Left hindlimb (tissue), 1 donor: Measurements from ENCODE around the gene PTGS2.
"Not testable (repeated sequence)": the region's sequence is repeated elsewhere in the genome, so short reads cannot be mapped to it uniquely, and the experiment has no call there.

Experiments
- DNase-seq: peaks from one replicate; pipeline ENCODE4 v3.0.0-alpha.2; 2018

The PTGS2 gene

DNA sequence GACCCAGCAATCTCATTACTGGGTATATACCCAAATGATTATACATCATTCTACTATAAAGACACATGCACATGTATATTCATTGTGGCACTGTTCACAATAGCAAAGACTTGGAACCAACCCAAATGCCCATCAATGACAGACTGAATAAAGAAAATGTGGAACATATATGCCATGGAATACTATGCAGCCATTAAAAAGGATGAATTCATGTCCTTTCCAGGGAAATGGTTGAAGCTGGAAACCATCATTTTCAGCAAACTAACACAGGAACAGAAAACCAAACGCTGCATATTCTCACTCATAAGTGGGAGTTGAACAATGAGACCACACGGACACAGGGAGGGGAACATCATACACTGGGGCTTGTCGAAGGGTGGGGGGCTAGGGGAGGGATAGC is 10.4 kb downstream of the PTGS2 start:
- not testable (repeated sequence) for DNase-seq

DNA sequence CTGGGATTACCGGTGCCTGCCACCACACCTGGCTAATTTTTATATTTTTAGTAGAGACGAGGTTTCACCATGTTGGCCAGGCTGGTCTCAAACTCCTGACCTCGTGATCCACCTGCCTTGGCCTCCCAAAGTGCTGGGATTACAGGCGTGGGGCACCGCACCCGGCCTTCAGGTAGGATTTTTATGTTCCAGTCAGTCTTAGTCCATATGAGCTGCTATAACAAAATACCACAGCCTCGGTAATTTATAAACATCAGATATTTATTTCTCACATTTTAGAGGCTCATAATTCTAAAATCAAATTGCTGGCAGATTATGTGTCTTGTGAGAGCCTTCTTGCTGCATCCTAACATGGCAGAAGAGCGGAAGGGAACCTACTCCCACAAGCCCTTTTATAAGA is 16.0 kb downstream of the PTGS2 start:
- not testable (repeated sequence) for DNase-seq

DNA sequence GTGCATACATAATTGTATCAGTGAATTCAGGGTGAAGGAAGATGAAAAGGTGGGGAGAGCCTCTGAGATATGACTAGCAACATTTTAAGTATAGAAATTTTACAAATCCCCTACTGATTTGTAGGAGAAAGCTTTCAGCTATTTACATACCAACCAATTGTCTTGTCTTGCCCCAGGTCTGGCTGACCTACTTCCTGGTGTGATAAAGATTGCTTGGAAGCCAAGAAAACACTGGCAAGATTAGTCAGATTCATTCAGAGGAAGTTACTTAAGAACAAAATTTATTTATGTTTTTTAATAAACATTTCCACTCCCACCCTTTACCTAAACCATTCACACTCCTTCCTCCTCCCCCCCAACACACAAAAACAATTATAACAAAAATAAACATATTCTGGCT is 17.5 kb downstream of the PTGS2 start:
- no peak for DNase-seq

DNA sequence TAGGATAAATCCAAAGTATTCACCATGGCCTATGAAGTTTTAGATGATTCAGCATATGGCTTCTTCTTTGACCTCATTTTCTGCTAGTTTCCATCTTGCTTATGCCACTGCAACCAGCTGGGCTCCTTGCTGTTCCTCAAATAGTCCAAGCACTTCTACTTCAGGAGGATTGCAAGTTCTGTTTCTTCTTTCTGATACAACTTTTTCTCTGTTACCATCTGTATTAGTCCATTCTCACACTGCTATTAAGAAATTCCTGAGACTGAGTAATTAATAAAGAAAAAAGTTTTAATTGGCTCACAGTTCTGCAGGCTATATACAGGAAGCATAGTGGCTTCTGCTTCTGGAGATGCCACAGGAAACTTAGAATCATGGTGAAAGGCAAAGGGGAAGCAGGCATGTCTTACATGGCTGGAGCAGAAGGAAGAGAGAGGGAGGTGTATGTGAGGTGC is 20.3 kb downstream of the PTGS2 start:
- DNase-seq: no peak

DNA sequence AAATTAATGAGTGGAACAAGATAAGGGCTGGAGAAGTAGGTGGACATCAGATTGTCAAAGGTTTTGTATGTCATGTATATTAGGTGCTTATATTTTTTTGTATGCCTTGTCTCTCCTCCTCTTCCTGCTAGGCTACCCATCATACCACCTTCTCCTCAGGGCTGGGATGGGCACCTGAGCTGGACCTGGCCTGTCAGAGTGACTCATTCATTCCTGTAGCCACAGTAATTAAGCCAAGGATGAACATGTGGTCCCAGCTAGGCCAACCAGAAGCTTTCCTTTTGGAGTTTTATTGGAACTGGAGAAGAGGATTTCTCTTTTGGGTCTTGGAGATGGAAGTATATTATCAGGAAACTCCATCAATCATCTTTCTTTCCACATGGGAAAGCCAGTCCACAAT is 21.2 kb downstream of the PTGS2 start:
- DNase-seq: no peak

DNA sequence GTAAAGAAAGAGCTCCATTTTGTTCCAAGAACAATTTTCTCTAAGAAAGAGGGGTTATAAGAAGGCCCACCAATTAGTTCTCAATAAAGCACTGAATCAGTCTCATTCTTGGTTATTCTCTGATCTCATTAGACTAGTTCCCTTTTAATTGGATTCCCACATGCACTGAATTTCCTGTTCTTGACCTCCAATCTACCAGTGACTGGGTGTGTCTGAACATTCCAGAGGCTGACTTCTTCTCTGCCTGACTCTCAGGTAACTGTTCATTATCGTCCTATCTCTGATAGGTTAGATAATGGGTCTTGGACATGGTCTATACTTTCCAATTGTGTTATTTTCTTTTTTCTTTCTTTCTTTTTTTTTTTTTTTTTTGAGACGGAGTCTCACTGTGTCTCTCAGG is 22.7 kb downstream of the PTGS2 start:
- DNase-seq: no peak

DNA sequence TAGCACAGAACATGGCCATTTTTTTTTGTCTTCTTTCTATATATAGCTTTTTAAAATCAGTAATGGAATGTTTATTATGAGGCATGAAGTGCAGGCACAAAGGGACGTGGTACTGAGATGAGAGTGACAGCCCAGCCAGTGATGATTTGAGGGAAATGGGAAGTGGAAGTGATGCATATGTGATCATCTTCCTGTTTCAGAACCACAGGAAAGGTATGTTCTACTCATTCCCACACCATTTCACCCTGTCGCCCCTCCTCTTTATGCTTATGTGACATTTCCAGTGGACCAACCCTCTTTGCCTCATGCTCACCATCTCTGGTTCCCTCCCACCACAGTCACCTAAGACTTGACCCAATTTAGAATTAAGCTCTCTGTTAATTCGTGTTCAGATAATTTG is 24.3 kb downstream of the PTGS2 start:
- DNase-seq: no peak

DNA sequence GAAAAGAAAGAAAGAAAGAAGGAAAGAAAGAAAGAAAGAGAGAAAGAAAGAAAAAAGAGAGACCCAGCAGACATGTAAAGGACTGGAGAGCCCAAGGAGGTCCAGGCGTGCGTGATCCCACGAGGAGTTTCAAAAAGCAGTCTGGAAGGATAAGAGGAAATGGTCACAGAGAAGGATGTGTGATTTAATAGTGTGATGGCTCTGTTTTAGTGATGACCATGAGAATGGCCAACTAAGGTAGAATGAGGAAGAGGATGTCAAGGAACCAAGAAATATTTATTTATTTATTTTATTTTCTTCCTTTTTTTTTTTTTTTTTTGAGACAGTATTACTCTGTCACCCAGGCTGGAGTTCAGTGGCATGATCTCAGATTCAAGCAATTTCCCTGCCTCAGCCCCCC is 25.5 kb downstream of the PTGS2 start:
- DNase-seq: no peak

DNA sequence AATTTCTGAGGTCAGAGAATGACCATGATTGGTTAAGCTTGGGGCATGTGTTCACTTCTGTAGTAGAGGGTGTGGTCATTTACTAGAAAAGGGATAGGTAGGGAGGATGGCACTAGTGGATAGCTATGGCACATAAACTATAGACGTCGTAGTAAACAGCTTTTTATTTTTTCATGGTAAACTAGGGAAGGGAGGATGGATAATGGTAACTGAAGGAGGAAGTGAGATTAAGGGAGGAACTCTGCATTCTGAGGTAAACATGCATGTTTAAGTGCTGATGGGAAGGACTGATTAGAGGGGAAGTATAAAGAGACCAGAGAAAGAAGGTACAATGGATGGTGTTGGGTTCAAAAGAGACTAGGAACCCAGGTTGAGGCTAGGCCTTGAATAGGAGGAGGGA is 26.9 kb downstream of the PTGS2 start:
- DNase-seq: no peak

DNA sequence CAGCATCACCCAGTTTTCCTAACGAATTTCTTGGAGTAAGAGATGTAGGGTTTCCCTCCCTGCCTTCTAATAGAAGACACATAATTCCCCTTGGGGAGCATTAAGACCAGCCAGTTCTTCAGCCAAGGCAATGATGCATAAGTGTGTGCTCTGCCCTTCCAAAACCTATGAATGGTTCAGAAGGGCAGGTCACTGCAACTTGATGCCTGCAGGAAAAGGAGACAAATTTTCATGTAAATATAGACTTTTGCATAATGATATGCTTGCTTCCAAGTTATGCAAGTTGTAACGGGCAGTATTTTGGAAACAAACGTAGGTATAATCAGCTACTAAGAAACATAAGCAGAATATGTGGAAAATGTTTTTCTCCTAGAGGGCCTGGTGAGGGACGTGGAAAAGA is 31.6 kb downstream of the PTGS2 start:
- no peak for DNase-seq

DNA sequence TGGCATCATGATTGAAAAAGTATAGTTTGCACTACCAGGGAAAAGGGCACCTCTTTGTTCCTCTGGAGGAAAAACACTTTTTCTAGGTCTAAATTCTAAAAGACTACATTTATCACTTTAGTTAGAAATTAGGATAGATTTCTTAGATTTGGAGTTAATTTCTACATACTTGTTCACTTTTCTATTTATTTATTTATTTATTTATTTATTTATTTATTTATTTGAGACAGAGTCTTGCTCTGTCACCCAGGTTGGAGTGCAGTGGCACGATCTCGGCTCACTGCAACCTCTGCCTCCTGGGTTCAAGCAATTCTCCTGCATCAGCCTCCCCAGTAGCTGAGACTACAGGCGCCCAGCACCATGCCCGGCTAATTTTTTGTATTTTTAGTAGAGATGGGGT is 32.2 kb downstream of the PTGS2 start:
- DNase-seq: not testable (repeated sequence)

DNA sequence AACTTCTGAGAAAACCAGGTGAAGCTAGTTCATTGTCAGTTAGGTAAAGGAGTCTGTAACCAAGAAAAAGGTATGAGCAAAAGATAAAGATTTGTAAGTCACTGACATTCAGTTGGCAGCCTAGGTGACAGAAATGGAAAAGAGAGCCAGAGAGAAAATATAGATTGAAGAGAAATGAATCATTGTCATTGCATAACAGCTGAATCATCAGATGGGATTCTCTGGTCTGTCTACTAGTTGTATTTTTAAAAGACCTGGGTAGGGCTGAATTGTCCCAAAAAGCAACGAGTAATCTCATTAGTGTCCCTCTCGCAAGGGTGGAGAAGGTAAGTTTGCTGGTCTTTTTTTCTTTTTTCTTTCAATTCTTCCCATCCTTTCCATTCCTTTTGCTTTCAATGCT is 36.6 kb downstream of the PTGS2 start:
- DNase-seq: no peak

DNA sequence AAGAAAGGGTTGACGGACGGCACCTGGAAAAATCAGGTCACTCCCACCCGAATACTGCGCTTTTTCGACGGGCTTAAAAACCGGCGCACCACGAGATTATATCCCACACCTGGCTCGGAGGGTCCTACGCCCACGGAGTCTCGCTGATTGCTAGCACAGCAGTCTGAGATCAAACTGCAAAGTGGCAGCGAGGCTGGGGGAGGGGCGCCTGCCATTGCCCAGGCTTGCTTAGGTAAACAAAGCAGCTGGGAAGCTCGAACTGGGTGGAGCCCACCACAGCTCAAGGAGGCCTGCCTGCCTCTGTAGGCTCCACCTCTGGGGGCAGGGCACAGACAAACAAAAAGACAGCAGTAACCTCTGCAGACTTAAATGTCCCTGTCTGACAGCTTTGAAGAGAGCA is 42.7 kb downstream of the PTGS2 start:
- not testable (repeated sequence) for DNase-seq

DNA sequence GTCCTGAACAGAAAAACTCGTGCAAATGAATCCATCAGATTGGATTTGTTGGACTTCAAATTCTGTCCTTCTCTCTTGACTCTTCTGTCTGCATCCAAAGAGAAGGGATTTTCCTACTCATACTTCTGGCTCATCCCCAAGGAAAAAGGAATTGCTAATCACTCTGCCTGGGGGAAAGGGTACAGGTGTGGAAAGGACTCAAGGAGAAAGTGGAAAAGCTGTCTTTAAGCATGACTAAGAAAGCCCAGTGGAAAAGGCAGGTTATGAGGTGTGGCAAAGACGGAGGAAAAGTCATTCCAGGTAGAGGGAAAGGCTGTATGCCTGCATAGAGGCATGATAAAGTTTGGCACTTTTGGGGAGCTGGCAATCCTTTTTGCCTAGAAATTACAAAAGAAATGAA is 43.4 kb downstream of the PTGS2 start:
- no peak for DNase-seq

DNA sequence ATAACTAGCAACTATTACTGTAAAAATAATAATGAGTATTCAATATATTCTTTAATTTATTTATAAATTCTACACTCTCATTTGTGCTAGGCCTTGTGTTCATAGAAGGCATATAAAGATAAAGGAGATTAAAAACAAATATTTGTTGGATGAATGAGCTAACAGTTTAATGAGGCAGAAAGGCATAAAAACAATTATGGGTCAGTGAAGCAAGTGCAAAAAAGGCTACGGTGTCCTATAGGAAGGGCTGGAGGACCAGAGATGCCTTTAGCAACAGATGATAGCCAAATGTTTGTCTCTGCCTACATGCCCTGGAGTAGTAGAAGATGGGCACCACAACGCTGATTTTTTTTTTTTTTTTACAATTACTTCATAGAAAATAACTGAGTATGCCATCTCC is 45.7 kb downstream of the PTGS2 start:
- no peak for DNase-seq

DNA sequence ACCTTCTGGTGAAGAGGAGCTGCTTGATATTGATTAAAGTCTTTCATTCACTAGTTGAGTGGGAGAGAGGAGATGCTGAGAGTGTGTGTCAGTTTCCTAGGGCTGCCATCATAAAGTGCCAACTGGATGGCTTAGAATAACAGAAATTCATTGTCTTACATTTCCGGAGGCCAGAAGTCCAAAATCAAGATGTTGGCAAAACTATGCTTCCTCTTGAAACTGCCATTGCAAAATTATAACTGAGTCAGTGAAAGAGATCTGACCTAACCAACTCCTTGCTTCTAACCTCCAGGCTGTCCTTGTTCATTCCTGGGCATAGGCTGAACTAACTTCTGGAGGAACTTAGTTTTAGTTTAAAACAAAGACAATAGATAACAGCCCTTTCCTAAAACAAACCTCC is 47.1 kb downstream of the PTGS2 start:
- DNase-seq: no peak

DNA sequence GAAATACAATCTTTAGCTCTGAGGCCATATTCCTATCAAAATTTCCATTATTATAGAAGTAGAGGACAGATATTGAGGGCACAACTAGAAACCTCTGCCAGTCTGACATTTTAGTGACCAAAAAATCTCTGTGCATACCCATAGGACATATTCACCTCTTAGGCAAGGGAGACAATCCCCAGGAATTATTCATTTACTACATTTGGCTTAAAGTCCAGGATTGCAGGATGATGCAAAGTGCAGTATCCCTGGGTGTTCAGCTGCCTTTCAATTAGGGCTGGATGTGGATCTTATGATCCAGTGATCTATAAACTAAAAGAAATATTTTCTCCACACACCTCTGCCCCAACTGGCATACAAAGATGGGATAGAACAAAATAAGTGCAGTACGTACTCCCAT is 50.9 kb downstream of the PTGS2 start:
- DNase-seq: no peak

DNA sequence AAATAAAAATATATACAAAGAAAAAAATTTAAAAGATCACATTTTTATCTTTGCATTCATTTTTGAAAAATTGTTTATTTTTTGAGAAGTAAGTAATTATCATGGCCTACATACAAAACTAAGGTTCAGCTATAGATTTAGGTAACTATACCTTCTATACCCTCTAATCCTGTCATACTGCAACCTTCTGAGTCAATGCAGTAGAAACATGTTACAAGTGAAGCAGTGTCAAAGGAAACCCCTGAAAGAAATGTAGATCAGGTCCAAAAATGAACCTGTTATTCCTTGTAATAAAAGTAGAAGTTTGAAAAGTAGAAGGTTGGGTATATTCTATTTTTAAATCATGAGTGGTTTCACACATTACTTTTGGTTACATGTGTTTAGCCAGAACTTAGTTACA is 51.3 kb downstream of the PTGS2 start:
- no peak for DNase-seq

DNA sequence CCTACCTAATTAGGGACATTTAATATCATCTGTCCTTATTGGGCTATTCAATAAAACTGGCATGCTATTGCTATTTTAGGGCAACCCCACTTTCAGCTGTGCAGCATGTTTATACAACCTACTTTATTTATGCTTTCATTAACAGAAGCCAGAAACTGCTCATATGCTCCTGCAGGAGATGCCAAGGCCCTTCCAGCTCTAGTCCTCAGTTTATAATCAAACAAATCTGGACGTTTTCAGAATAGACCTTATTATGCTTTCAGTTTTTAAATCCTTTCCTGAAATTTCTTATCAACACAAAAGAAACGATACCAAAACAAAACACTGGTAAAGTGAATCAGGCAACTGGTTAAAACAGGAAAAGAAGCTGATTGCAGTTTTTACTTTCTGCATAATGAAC is 53.2 kb downstream of the PTGS2 start:
- DNase-seq: no peak

DNA sequence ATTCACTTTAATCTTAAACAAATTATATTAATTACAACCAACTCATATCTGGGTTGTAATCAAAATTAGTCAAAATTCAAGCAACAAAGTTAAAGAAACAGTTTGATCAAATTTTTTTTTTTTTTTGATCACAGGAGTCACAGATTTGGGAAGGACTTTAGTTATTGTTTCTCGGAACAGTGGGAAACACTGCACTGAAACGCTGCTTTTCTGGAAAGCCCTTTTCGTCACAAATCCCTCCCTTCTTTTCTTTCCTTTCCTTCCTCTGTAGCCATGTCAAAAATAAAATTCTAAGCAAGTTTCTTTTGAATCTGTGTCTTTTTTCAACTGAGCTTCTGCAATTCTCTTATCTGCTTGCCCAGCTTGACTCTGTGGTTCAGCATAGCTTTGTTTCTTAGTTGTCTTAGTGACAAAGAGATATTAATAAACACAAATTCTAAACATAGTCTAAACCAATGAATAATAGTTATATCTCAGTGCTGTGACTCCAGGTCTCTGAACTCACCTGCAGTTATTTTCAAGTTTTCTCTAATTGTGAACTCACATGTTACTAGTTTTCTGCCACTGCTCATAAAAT is 53.8 kb downstream of the PTGS2 start:
- DNase-seq: no peak

DNA sequence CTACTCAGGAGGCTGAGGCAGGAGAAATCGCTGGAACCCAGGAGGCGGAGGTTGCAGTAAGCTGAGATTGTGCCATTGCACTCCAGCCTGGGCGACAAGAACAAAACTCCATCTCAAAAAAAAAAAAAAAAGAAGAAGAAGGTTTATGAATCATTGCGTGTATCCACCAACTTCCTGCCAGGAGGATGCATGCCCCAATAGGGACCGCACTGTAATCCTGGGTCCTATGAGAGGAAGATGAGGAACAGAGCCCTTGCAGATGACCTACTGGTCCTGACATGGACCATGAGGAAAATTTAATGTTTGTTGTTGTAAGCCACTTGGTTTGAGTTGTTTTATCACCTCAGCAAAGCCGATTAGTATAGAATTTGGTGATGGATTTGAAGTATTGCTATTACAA is 56.7 kb downstream of the PTGS2 start:
- DNase-seq: no peak
